ENCODE data around the gene PROSER1. TPM values are rescaled to one million over a fixed set of nuclear protein-coding genes. Genes with fewer than 3 reads are reported as not detected.

PROSER1 gene
- total and polyA plus RNA-seq, 9 of the 15 experiments (the other 6 are each of a cell fraction or from before 2014, with no cell fraction given) = 9.2 to 36.2 (median 10.4) TPM

- Histone ChIP-seq H3K27ac (ENCODE audit: extremely low read depth, low read depth, low read length) (no peak overlapping the region), H3K4me1 (replicated peaks in 1 of 2; ENCODE audit: control insufficient read depth in 2 of 2, insufficient read depth in 2 of 2, low read length in 2 of 2) (no peaks in the 10 kb centered on the region), H3K36me3 (ENCODE audit: control insufficient read depth, insufficient read depth, low read length) (no peaks in the 10 kb centered on the region), H2AFZ (ENCODE audit: low read depth, low read length) (no peak overlapping the region), H3K4me3 (no peak overlapping the region), H3K9ac (ENCODE audit: insufficient read depth in 1 of 2, low read depth in 2 of 2, low read length in 2 of 2) (no peak overlapping the region), H3K27me3 (ENCODE audit: control insufficient read depth in 2 of 2, insufficient read depth in 2 of 2, low read length in 2 of 2) (no peaks in the 10 kb centered on the region), H3K9me3 (replicated peaks; ENCODE audit: control insufficient read depth, insufficient read depth, low read depth, low read length) (no peaks in the 10 kb centered on the region), H3K79me2 (ENCODE audit: control insufficient read depth, insufficient read depth, low read length) (no peaks in the 10 kb centered on the region), H3K4me2 (ENCODE audit: insufficient read depth, low read length) (no peak overlapping the region; the same call in 1 of the 2 replicates), H4K20me1 (replicated peaks; ENCODE audit: control insufficient read depth, insufficient read depth, low read length) (no peaks in the 10 kb centered on the region), H3K9me1 (ENCODE audit: control insufficient read depth, insufficient read depth, low read length) (no peaks in the 10 kb centered on the region)
- no peak for DNase-seq (ENCODE audit: extremely low read depth in 1 of 4, low spot score in 3 of 4)
- in situ Hi-C loops (cut with MboI) = loop anchor here (25.0 kb wide), 1 partner anchor 1707 kb away; no protein-coding TSS in a partner anchor
- intact Hi-C loops (cut with micrococcal nuclease) = no loop called here
- BruUV-seq (replicated peaks) = no TSS peak
- no peak for FAIRE-seq
- 12% methylated on average over 9 of the region's 9 CpGs for WGBS (ENCODE audit: insufficient coverage, low coverage, missing lambda C conversion rate)
- ATAC-seq = peak; percentile 43; the same call in 2 of the 3 replicates
- CTCF ChIA-PET (ENCODE audit: low intra/inter-chr PET ratio) = no interaction called here
- POLR2A ChIA-PET = interaction anchor here (0.5 kb wide), 1 partner anchor 524 kb away, joined by 3 read pairs; no protein-coding TSS in a partner anchor
- TF ChIP-seq U2AF1 (optimal IDR thresholded peaks at IDR 0.05; ENCODE audit: low read depth, low read length) (no peak), FOSL1 (tag; conservative IDR thresholded peaks at IDR 0.05) (no peak), ATF4 (CRISPR knock-in tag; IDR thresholded peaks at IDR 0.05) (0 out of 2 replicates have a peak, but pooled peaks have one; percentile 8), CEBPG (CRISPR knock-in tag; IDR thresholded peaks at IDR 0.05) (peak; percentile 56), CEBPG (tag; conservative IDR thresholded peaks at IDR 0.05 in 1 of 2, IDR thresholded peaks at IDR 0.05 in 1 of 2) (no peak; a peak in 1 of 4 replicates), HSF4 (CRISPR knock-in tag; IDR thresholded peaks at IDR 0.05; ENCODE audit: borderline replicate concordance) (no peak), TRIM24 (IDR thresholded peaks at IDR 0.05) (peak in 1 of 2 experiments; percentile 37; a peak in 2 of 4 replicates), BHLHE40 (IDR thresholded peaks at IDR 0.05; ENCODE audit: low read length) (0 out of 2 replicates have a peak, but pooled peaks have one; percentile 7), ZNF175 (CRISPR knock-in tag; IDR thresholded peaks at IDR 0.05; ENCODE audit: low read depth) (peak; percentile 15; the same call in 1 of the 2 replicates), REST (IDR thresholded peaks at IDR 0.05; ENCODE audit: borderline replicate concordance) (peak; percentile 58), REST (CRISPR knock-in tag; IDR thresholded peaks at IDR 0.05; ENCODE audit: low read depth) (no peak), ZNF589 (CRISPR knock-in tag; IDR thresholded peaks at IDR 0.05; ENCODE audit: low read depth) (peak; percentile 77; the same call in 1 of the 2 replicates)
Measured at GRCh38 chr13:38979891-38980749, 57.8 kb downstream of the PROSER1 start.
